Nephron (organoid): ENCODE data around the gene SMIM9.

ENCODE experiments used
- H3K27ac Mint-ChIP-seq, 3 experiments: 2 replicates each; pipeline ENCODE4 v1.8.0; 2020; ENCODE audit warnings: mixed read lengths in 3 of 3, mild to moderate bottlenecking in 2 of 3, moderate library complexity in 1 of 3
- H3K27me3 Mint-ChIP-seq: 2 replicates; pipeline ENCODE4 v1.8.0; 2021; ENCODE audit warnings: low read depth, mild to moderate bottlenecking, moderate library complexity, mixed read lengths
- H3K36me3 Mint-ChIP-seq: 2 replicates; pipeline ENCODE4 v1.8.0; 2020; ENCODE audit warnings: low read depth, mixed read lengths
- H3K4me1 Mint-ChIP-seq: 2 replicates; pipeline ENCODE4 v1.8.0; 2020; ENCODE audit warnings: mixed read lengths
- H3K4me3 Mint-ChIP-seq, 3 experiments: 2 replicates each; pipeline ENCODE4 v1.8.0; 2020; ENCODE audit warnings: mild to moderate bottlenecking in 3 of 3, mixed read lengths in 3 of 3, moderate library complexity in 2 of 3
- H3K9me3 Mint-ChIP-seq: 2 replicates; pipeline ENCODE4 v1.8.0; 2020; ENCODE audit warnings: mixed read lengths
- CTCF ChIP-seq, 3 experiments: fragments of 200-600 bp; sonication (generic); IDR thresholded peaks; one replicate each; pipeline ENCODE4 v1.5.0; 2021; ENCODE audit warnings: antibody characterized with exemption in 3 of 3; ENCODE audit not compliant: unreplicated experiment in 3 of 3

SMIM9 gene

GRCh38 chrX:154793084-154793795 lies 41.2 kb downstream of the SMIM9 start:
- no peak overlapping the region for H3K4me3 Mint-ChIP-seq
- peaks cover 3% of the 10 kb centered on the region for H3K36me3 Mint-ChIP-seq
- TF ChIP-seq CTCF (IDR thresholded peaks at IDR 0.05; ENCODE audit: unreplicated experiment in 3 of 3), result no peak
- peaks cover under 1% of the 10 kb centered on the region for H3K4me1 Mint-ChIP-seq
- H3K9me3 Mint-ChIP-seq, result peaks cover 6% of the 10 kb centered on the region
- no peaks in the 10 kb centered on the region for H3K27me3 Mint-ChIP-seq
- no peak overlapping the region for H3K27ac Mint-ChIP-seq

GRCh38 chrX:154791939-154792338 lies 42.5 kb downstream of the SMIM9 start:
- Mint-ChIP-seq H3K36me3 (peaks cover 5% of the 10 kb centered on the region), H3K27me3 (no peaks in the 10 kb centered on the region), H3K4me3 (no peak overlapping the region), H3K4me1 (no peaks in the 10 kb centered on the region), H3K27ac (no peak overlapping the region), H3K9me3 (peaks cover 8% of the 10 kb centered on the region)
- no peak for TF ChIP-seq CTCF (IDR thresholded peaks at IDR 0.05; ENCODE audit: unreplicated experiment in 3 of 3)

GRCh38 chrX:154791467-154791866 lies 43.0 kb downstream of the SMIM9 start:
- peaks cover 9% of the 10 kb centered on the region for H3K9me3 Mint-ChIP-seq
- no peak for TF ChIP-seq CTCF (IDR thresholded peaks at IDR 0.05; ENCODE audit: unreplicated experiment in 3 of 3)
- H3K27ac Mint-ChIP-seq, result no peak overlapping the region
- no peaks in the 10 kb centered on the region for H3K27me3 Mint-ChIP-seq
- no peaks in the 10 kb centered on the region for H3K4me1 Mint-ChIP-seq
- no peak overlapping the region for H3K4me3 Mint-ChIP-seq
- H3K36me3 Mint-ChIP-seq, result peaks cover 7% of the 10 kb centered on the region

GRCh38 chrX:154785716-154786115 lies 48.7 kb downstream of the SMIM9 start:
- TF ChIP-seq CTCF (IDR thresholded peaks at IDR 0.05; ENCODE audit: unreplicated experiment in 3 of 3), result no peak
- Mint-ChIP-seq H3K9me3 (peaks cover 14% of the 10 kb centered on the region), H3K27ac (no peak overlapping the region), H3K27me3 (no peaks in the 10 kb centered on the region), H3K4me1 (no peaks in the 10 kb centered on the region), H3K4me3 (no peak overlapping the region), H3K36me3 (peaks cover 21% of the 10 kb centered on the region)

DNA sequence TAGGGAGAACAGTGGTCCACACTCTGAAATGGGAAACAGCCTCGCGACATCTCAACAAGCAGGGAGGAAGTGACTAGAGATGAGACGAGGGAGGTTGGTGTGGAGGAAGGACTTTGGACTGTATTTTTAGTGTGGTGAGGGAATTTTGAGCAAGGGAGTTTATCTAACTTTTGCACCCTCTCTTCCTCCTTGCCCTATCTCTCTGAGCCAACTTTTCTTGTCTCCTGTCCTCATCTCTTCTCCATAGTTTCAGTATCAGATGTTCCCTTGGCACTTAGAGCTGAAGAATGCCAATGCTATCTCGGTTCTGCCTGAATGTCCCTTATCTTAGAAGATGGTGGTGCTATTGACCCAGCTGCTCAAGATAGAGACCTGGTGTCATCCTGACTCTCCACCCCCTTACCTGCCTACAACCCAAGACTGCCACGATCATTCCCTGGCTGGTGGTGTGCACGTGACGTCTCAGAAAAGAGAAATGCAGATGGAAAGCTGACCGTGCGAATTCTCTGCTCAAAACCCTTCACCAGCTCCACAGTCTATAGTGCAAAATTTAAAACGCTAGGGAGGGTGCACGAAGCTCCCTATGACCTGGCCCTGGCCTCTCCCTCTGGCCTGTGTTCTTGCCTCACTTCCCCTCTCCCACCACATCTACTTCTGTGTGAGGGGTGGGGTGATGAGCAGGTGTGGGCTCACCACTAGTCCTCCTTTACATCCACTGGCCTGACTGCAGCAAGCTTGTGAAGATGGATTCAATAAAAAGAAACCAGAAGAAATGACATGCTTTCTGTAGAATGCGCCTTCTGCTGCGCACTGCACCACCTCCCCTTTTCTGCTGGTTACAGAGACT lies 50.1 kb downstream of the SMIM9 start:
- peaks cover under 1% of the 10 kb centered on the region for H3K4me1 Mint-ChIP-seq
- peaks cover 12% of the 10 kb centered on the region for H3K9me3 Mint-ChIP-seq
- H3K4me3 Mint-ChIP-seq, result no peak overlapping the region
- H3K36me3 Mint-ChIP-seq, result peaks cover 22% of the 10 kb centered on the region
- TF ChIP-seq CTCF (IDR thresholded peaks at IDR 0.05; ENCODE audit: unreplicated experiment in 3 of 3), result no peak
- H3K27ac Mint-ChIP-seq, result no peak overlapping the region
- H3K27me3 Mint-ChIP-seq, result no peaks in the 10 kb centered on the region
